Measurements from ENCODE around the gene ZNF467.

Gene ZNF467

DNA sequence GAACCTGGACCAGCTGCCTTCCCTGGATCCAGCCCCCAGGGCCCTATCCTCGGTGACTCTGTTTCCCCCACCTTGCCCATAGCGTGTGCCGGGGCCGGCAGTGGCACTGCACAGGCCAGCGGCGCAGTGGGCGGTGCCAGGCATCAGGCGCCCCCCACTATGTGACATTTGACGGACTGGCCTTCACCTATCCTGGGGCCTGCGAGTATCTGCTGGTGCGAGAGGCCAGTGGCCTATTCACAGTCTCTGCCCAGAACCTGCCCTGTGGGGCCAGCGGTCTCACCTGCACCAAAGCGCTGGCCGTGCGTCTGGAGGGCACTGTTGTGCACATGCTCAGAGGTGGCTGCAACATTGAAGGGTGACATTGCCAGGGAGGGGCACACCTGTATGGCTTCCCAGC is 12.0 kb upstream of the ZNF467 start:
- DNase-seq: no peak

GRCh38 chr7:149784251-149784608 is 10.8 kb upstream of the ZNF467 start:
- no peak for DNase-seq

- DNase-seq: no peak
Observed at GRCh38 chr7:149783386-149784250, 10.2 kb upstream of the ZNF467 start.

DNA sequence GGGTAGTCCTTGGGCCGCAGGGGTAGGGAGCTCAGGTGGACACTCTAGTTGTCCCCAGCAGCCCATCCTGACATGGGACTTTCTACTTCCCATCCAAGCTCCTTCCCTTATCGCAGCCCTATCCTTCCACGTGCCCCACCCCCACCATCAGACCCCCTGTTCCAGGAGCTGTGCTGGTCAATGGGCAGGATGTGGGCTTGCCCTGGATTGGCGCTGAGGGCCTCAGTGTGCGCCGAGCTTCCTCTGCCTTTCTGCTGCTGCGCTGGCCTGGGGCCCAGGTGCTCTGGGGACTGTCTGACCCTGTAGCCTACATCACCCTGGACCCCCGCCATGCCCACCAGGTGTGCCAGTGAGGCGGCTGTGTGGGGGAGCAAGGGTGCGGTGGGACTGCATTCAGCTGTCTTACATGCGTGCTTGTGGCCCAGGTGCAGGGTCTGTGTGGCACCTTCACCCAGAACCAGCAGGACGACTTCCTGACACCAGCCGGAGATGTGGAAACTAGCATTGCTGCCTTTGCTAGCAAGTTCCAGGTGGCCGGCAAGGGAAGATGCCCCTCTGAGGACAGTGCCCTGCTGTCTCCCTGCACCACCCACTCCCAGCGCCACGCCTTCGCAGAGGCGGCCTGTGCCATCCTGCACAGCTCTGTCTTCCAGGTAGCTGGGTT is 9.4 kb upstream of the ZNF467 start:
- no peak for DNase-seq

- DNase-seq: no peak
Observed at GRCh38 chr7:149781921-149782320, 8.5 kb upstream of the ZNF467 start.

DNA sequence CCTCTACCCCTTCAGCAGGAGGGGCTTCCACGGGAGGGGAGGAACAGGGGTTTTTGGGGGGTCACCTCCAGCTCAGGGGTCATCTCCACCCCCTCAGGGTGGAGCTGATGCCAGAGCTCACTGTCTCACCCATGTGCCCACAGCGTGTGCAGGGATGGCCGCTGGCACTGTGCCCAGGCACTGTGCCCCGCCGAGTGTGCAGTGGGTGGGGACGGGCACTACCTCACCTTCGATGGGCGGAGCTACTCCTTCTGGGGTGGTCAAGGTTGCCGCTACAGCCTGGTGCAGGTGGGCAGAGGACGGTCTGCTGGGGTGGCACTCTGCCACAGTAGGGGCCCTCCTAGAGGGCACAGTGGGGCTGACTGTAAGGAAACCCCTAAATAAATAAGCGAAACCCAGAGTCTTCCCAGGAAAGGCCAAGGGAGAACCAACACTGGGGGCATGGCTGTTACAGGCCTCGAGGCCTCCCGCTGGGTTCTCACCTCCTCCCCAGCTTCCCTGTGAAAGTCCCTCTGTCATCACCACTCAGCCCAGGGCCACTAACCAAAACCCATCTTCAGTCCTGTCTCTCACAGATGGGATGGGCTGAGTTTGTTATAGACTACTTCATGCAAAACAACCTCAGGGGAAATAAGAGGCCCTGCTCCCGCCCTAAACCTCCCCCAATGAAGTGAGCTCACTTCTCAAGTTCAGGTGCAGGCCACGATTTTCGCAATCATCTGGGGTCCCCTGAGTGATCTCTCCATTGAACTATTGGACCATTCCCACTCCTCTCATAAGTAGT is 7.4 kb upstream of the ZNF467 start:
- DNase-seq: no peak

- DNase-seq: no peak
Observed at GRCh38 chr7:149780056-149780455, 6.7 kb upstream of the ZNF467 start.

- no peak for DNase-seq
Observed at GRCh38 chr7:149779502-149779805, 6.1 kb upstream of the ZNF467 start.

- no peak for DNase-seq
Observed at GRCh38 chr7:149778696-149779501, 5.5 kb upstream of the ZNF467 start.

- no peak for DNase-seq
Observed at GRCh38 chr7:149778327-149778637, 4.9 kb upstream of the ZNF467 start.

GRCh38 chr7:149777551-149778326 is 4.4 kb upstream of the ZNF467 start:
- DNase-seq: no peak

- no peak for DNase-seq
Observed at GRCh38 chr7:149776848-149777407, 3.5 kb upstream of the ZNF467 start.

DNA sequence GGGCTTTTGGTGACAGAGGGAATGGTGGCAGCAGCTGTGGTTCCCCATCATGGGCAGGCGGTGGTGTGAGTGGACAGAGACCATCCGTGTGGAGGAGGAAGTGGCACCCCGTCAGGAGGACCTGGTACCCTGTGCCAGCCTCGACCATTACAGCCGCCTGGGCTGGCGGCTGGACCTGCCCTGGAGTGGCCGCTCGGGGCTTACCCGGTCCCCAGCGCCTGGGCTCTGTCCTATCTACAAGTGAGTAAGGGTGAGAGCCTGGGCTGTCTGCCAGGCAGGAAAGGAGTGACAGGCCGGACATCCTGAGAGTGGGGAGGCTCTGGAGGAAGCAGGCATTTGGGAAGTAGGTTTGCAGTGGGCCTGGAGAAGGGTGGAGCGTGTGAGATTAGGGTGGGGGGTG is 2.9 kb upstream of the ZNF467 start:
- no peak for DNase-seq

DNA sequence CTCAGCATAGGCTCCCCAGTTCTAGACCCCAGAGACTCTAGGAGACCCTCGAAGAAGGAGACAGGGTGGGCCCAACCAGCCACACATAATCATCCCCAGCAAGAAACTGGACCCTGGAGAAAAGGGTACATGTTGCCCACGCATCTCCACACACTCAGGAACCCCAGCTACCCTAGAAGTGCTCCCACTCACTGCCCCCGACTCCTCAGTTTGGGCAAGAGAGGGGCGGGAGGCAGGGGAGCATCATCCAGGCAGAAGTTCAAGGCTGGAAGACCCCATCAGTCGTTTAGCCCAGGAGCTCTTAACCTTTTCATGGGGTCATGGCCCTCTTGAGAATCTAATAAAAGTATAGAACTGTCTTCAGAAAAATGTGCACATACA is 1.8 kb upstream of the ZNF467 start:
- no peak for DNase-seq

DNA sequence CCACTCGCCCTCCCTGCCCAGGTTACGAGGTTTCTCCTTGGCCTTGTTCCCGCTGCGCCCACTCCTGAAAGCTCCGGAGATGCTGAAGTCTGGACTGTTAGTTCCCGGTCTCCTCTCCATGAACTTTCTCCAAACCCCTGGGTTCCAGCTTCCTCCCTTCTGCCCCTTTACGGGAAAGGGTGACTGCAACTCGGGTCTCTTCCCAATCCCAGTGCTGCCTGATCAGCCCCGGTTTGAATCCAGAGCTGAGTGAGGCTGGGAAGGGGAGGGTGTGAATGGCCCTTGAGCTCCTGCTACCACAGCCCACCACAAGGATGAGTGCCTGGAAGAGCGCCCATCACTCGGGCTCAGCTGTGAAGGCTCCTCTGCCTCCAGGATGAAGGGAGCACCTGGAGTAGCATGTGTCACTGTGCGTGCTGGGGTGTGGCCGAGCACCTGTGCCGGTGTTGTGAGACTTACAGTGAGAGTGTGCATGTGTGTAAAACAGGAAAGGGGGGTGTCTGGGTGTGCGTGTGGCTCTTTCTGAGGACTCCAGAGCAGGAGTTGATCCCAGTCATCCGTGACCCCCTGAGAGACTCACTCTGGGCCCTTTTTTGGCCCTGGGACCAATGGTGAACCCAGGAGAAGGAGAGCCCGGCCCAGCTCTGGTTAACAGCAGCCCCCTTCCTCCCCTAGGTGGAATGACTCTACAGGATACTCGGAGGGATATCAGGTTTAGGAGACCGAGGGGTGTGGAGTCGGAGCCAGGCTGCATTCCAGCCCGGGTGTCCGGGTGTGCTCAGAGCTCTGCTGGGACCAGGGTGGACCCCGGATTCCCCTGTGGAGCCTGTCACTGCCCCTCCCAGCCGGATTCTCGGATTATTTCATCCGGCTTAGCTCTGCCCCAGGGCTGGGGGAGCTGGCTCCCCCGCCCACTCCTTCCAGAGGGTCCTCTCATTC is 1.1 kb upstream of the ZNF467 start:
- DNase-seq: no peak

DNA sequence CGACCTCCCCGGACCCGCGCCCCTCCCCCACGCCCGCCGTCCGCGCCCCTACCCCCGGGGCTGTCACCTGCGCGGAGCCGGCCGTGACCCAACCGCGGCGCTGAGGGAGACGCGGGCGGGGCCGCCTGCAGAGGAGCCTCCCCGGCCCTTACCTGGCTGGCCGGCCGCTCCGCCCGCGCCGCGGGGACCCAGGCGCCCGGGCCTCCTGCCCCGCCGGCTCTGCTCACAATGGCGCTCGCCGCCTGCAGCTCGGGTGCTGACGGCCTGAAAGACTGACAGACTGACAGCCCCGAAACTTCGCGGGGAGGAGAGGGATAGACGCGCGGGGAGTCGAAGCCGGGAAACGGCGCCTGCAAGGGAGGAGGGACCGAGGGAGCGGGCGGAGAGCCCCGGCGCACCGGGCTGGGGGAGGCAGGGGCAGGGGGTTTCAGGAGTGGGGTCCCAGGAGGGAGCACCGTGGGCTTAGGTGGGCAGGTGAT is 393 bp downstream of the ZNF467 start:
- DNase-seq: no peak

DNA sequence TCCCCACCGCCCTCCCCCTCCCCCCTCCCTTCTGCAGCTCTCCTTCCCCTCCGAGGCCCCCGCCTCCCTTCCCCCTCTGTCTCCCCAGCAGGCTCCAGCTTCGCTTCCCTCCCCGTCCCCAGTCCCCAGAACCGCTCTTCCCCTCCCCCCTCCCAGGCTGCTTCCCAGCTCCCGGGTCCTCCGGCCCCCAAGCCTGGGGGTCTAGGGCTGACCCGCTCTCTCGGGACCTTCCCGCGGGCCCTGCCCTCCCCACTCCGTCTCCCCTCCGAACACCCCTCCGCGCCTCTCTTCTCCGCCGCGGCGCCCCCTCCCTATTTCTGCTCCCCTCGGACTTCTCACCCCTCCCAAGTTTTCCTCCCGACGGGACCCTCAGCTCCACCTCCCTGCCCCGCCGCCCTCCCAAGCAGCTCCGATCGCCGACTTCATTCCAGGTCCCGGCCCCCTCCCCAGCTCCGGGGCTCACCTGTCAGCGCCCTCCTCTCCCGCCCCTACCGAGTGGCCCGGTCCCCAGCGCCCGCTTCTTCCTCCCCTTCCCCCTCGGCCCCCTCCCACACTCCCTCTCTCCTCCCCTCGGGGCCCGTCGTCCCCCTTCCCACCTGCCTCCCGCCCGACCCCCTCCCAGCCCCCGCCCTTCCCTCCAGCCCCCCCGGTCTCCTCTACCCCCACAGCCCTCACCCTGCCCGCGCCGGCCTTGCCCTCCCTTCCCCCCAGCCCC is 990 bp downstream of the ZNF467 start:
- no peak for DNase-seq

- peak; percentile 80 to 85 for DNase-seq
Observed at GRCh38 chr7:149771720-149772240, 1.6 kb downstream of the ZNF467 start.

GRCh38 chr7:149770728-149771636 is 2.4 kb downstream of the ZNF467 start:
- no peak for DNase-seq
